GM11168 (cell line): Measurements from ENCODE around the gene B3GALT4.
"Not testable (repeated sequence)": the region's sequence is repeated elsewhere in the genome, so short reads cannot be mapped to it uniquely, and the experiment has no call there.

Source experiments
- in situ Hi-C: fragments of 300-500 bp; cut with MboI; formaldehyde crosslinking; loops from one replicate; pipeline ENCODE4 v1.12.0; 2022; ENCODE audit warnings: low sequenced_read_pairs; ENCODE audit not compliant: unreplicated experiment

Gene B3GALT4, protein sequence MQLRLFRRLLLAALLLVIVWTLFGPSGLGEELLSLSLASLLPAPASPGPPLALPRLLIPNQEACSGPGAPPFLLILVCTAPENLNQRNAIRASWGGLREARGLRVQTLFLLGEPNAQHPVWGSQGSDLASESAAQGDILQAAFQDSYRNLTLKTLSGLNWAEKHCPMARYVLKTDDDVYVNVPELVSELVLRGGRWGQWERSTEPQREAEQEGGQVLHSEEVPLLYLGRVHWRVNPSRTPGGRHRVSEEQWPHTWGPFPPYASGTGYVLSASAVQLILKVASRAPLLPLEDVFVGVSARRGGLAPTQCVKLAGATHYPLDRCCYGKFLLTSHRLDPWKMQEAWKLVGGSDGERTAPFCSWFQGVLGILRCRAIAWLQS

DNA sequence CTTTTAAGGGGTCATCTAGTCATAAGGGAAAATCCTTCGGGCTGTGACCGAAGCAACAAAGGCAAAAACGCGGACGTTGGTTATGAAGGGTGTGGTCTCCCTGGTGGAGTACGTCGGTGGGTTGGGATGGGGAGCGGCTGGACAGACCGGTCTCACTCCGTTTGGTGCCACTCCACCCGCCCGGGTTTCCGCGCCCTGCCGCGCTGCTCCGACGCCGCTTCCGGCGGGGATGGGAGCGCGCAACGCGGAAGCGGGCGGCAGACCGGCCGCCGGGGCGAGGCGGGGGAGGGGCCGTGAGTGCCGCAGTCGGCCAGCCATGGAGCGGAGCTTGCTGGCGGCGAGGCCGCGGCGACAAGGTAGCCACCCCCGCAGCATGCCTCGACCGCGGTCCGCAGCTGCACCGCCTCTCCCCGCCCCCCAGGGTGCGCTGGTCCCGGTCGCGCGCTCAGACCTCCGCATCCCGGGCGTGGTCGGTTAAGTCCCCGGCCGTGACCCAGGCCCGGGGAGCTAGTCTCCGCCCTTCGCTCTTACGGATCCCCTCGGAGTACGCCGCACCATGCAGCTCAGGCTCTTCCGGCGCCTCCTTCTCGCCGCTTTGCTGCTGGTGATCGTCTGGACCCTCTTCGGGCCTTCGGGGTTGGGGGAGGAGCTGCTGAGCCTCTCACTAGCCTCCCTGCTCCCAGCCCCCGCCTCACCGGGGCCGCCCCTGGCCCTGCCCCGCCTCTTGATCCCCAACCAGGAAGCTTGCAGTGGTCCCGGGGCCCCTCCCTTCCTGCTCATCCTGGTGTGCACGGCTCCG lies at the start of gene B3GALT4:
Gene B3GALT4, plus strand, starts transcription at position 260 of the 799 bp plus-strand sequence. Its CDS starts 297 bp downstream, at position 557.
- in situ Hi-C loops = no loop called here

DNA sequence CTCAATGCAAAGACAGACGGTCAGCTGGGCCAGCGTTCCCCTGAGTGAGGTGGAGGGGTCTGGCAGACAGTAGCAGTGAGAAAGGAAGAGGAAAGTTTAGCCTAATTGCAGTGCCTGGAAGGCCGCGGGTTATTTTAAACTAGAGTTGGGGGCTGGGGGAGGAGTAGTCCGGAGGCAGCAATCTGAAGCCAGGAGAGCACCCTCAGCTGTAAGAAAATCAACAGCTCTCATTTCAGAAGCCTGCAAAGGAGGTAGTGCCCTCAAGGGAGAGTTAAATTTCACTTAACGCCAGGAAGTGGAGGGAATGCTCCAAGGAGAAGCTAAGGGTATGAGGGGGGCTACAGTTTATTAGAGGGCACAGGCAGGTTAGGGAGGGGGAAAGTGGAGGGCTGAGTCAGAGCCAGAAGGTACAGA lies 41.7 kb upstream of the B3GALT4 start:
- in situ Hi-C loops = no loop called here

DNA sequence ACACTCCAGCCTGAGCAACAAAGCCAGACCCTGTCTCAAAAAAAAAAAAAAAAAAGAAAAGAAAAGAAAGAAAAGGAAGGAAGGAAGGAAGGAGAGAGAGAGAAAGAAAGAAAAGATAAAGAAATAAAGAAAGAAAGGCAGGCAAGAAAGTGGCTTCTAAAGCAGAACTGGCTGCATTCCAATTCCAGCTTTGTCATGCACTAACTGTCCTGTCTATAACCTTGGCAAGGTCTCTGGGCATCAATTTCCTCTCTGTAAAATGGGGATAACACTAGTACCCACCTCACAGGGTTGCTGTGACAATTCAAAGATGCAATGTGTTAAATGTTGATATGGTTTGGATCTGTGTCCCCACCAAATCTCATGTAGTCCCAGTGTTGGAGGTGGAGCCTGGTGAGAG lies 40.6 kb upstream of the B3GALT4 start:
- in situ Hi-C loops = no loop called here

GRCh38 chr6:33236852-33237251 lies 40.1 kb upstream of the B3GALT4 start:
- in situ Hi-C loops = no loop called here

DNA sequence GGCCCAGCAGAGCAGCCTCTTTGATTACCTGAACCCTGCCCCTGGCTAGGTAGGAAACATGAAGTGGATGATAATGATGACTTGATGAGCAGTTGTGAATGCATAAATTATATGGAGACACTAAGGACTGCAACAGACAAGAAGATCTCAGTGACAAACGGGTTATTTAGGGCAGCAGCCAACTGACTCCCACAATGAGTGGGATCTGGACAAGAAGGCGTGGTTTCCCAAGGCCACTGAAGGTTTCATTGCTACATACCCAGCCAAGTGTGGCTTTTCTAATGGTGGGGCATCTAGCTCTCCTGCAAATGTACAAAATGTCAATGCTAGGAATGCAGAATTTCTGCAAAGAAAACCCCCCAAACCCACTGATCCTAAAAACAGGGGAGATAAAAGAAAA lies 39.2 kb upstream of the B3GALT4 start:
- in situ Hi-C loops = no loop called here

DNA sequence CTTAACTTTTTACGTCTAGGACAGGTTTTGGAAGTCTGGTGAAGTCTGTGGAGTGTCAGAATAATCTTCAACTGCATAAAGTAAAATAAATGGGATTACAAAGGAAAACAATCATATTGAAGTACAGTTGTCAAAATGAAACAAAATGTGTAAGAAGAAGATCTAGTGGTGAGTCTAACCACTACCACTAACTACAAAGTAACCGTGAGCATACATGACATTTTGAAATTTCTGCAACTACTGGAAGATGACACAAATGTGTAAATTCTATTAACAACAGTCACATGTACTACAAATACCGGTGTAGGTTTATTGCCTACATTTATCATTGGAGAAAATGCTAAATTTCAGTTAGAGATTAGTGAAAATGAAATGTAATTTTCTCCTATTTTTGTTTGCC lies 35.0 kb upstream of the B3GALT4 start:
- in situ Hi-C loops = no loop called here

DNA sequence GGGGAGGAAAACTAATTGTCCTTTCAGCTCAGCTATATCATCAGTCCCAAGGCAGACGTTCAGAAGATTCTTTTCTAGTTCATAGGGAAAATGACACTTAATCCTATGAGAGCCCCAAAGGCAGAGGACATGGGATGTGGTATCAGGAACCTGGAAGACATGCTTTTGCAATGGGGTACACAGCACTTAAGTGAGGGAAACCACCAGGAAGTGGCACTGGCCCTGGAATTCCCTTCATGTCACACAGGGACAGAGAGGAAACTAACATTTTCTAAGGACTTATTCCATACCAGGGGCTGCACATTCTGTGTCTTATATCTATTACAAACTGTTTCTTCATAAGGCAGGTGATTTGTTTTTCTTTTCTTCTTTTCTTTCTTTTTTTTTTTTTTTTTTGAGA lies 33.4 kb upstream of the B3GALT4 start:
- in situ Hi-C loops = no loop called here

DNA sequence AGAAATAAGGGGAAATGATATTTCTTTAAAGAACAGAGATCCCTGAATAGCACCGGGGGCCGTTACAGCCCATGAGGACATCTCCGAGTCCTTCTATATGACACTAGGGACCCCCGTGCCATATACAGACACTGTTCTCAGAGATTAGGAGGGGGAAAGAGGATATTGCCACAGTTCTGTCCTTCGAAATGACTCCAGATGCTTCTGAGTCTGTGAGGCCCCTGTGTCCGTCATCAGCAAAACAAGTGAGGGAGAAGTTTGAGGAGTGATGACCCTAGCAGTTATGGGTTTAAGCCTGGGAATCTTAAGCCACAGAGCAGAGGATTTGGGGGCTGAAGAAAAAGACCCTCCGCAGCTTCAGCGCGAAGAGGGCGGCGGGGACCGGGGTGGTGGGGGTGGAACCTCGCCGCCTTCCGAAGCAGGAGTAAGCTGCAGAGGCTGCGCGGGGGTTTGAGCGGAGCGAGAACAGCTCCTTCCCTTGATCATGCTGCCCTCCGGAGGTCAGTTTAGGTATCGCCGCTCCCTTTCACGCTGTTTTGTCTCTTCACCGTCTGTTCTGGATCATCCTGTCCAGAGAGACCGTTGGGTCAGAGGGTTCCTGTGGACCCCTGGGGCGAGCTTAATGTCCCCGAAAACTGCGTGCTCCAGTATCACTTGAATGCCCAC lies 28.8 kb upstream of the B3GALT4 start:
- in situ Hi-C loops = loop anchor here (5.0 kb wide), 1 partner anchor 81 kb away; no protein-coding TSS in a partner anchor

GRCh38 chr6:33248643-33248931 lies 28.3 kb upstream of the B3GALT4 start:
- in situ Hi-C loops = loop anchor here (5.0 kb wide), 1 partner anchor 81 kb away; no protein-coding TSS in a partner anchor

- in situ Hi-C loops = loop anchor here (5.0 kb wide), 1 partner anchor 82 kb away; no protein-coding TSS in a partner anchor
Observed at GRCh38 chr6:33248932-33249731, 27.8 kb upstream of the B3GALT4 start.

- in situ Hi-C loops = loop anchor here (5.0 kb wide), 1 partner anchor 83 kb away; no protein-coding TSS in a partner anchor
Observed at GRCh38 chr6:33249732-33250630, 26.9 kb upstream of the B3GALT4 start.

DNA sequence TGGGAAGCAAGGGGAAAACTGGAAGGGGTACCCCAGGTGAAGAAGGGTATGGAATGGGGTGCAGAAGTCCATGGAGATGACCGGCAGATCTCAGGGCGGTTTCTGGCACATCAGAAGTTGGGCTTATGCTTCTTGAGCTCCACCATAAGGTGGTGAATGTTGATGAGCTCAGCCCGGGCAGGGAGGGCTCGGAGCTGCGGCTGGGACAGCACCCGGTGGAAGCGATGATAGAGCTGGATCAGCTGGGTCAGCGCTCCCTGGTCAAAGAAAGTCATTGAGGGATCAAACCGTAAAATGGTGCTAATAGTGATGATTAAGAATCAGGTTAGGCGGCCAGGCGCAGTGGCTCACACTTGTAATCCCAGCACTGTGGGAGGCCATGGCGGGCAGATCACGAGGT lies 26.2 kb upstream of the B3GALT4 start:
- in situ Hi-C loops = no loop called here

- in situ Hi-C loops = no loop called here
Observed at GRCh38 chr6:33251395-33252012, 25.4 kb upstream of the B3GALT4 start.

- in situ Hi-C loops = no loop called here
Observed at GRCh38 chr6:33252759-33253158, 24.2 kb upstream of the B3GALT4 start.

GRCh38 chr6:33254591-33254990 lies 22.3 kb upstream of the B3GALT4 start:
- in situ Hi-C loops = no loop called here

DNA sequence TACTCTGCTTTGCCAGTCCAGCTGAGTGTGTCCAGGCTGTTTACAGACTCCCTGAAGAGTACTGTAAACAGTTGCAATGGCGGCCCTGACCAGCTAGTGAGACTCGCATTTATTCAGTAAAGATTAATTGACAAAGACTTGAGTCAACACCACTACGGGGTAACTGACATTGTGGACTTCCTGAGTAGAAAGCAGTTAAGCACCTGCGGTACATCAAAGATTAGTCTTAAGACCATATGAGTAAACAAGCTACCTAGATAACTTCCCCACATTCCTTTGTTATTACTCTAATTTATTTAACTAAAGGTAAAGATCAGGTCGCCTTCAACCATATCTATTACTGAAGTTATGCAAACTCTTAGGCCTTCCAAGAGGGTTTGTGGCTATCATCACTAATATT lies 17.9 kb upstream of the B3GALT4 start:
- in situ Hi-C loops = no loop called here

DNA sequence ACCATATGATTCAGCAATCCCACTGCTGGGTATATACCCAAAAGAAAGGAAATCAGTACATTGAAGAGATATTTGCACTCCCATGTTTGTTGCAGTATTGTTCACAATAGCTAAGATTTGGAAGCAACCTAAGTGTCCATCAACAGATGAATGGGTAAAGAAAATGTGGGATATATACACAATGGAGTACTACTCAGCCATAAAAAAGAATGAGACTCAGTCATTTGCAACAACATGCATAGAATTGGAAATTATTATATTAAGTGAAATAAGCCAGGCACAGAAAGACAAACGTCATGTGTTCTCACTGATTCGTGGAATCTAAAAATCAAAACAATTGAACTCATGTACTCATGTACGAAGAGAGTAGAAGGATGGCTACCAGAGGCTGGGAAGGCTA lies 14.4 kb upstream of the B3GALT4 start:
- in situ Hi-C loops = not testable (repeated sequence)

GRCh38 chr6:33264015-33264414 lies 12.9 kb upstream of the B3GALT4 start:
- in situ Hi-C loops = no loop called here

DNA sequence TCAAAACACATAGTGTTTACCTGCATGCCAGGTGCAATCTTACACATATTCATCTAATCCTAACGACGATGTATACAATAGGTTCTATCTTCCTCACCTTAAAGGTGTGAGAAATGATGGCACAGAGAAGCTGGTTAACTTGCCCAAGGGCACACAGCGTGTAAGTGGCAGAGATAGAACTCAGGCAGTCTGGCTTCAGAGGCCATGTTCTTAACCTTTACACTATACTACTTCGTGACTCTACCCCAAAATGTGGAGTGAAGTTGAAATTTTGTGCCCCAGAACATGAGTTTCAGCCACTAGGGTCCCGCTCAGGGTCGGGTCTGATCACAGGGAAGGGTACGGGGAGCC lies 5.8 kb upstream of the B3GALT4 start:
- in situ Hi-C loops = no loop called here
